ENCODE measurements around the gene NSUN7. TPM values are rescaled to one million over a fixed set of nuclear protein-coding genes. Genes with fewer than 3 reads are reported as not detected.

The NSUN7 gene
- total RNA-seq, 1 experiment from 2014 or later: 1.1 TPM

DNA sequence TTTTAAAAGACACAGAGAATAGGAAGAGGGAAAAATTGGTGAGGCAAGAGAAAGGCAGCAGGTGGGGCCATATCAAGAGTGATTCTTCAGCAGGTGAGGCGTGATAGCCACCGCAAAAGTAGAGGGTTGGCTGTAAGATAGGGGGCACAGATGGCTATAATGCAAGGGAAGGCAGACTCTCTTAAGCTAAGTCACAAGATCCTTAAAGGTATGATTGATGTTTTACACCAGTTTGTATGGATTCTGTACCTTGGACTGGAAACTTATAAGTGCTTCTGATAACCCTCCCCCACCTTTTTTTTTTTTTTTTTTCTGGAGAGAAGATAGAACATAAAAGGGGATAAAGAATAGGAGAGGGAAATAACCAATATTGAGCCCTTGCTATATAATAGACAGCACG is 40.0 kb downstream of the NSUN7 start:
- intact Hi-C loops (cut with micrococcal nuclease; ENCODE audit: unreplicated experiment) (no loop called here), in situ Hi-C loops (cut with HindIII; ENCODE audit: low pct_unique_long_range_greater_than_20kb, low sequenced_read_pairs) (no loop called here)
- ChIA-PET POLR2A (no interaction called here), CTCF (no interaction called here)
- no peak for ATAC-seq
- DNase-seq (ENCODE audit: low read depth, low spot score): no peak
- no TSS peak for BruUV-seq (replicated peaks)
- no peaks in the 10 kb centered on the region for H3K27me3 ChIP-seq (ENCODE audit: control insufficient read depth, insufficient read depth, low read length)
- H3K4me3 ChIP-seq (ENCODE audit: low read depth in 2 of 2, low read length in 2 of 2): no peak overlapping the region
- no peak overlapping the region for H3K27ac ChIP-seq (ENCODE audit: low read length)
- H3K36me3 ChIP-seq (ENCODE audit: control insufficient read depth, insufficient read depth, low read length): no peaks in the 10 kb centered on the region
- TF ChIP-seq SIN3A (IDR thresholded peaks at IDR 0.05; ENCODE audit: borderline replicate concordance, insufficient read depth, low read depth, low read length) (no peak), TCF7L2 (IDR thresholded peaks at IDR 0.05; ENCODE audit: low read depth, low read length) (no peak), CTCF (IDR thresholded peaks at IDR 0.05) (no peak), POLR2AphosphoS5 (IDR thresholded peaks at IDR 0.05; ENCODE audit: low read depth, low read length) (no peak)
- TF ChIP-seq, protein P1, sequence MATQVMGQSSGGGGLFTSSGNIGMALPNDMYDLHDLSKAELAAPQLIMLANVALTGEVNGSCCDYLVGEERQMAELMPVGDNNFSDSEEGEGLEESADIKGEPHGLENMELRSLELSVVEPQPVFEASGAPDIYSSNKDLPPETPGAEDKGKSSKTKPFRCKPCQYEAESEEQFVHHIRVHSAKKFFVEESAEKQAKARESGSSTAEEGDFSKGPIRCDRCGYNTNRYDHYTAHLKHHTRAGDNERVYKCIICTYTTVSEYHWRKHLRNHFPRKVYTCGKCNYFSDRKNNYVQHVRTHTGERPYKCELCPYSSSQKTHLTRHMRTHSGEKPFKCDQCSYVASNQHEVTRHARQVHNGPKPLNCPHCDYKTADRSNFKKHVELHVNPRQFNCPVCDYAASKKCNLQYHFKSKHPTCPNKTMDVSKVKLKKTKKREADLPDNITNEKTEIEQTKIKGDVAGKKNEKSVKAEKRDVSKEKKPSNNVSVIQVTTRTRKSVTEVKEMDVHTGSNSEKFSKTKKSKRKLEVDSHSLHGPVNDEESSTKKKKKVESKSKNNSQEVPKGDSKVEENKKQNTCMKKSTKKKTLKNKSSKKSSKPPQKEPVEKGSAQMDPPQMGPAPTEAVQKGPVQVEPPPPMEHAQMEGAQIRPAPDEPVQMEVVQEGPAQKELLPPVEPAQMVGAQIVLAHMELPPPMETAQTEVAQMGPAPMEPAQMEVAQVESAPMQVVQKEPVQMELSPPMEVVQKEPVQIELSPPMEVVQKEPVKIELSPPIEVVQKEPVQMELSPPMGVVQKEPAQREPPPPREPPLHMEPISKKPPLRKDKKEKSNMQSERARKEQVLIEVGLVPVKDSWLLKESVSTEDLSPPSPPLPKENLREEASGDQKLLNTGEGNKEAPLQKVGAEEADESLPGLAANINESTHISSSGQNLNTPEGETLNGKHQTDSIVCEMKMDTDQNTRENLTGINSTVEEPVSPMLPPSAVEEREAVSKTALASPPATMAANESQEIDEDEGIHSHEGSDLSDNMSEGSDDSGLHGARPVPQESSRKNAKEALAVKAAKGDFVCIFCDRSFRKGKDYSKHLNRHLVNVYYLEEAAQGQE (IDR thresholded peaks at IDR 0.05; ENCODE audit: insufficient read depth in 1 of 2, low read depth in 2 of 2, low read length in 1 of 2): no peak
- no peaks in the 10 kb centered on the region for H3K9me3 ChIP-seq (ENCODE audit: control insufficient read depth, insufficient read depth, low read depth, low read length)
- H3K4me1 ChIP-seq (ENCODE audit: control insufficient read depth, insufficient read depth, low read length): no peaks in the 10 kb centered on the region

DNA sequence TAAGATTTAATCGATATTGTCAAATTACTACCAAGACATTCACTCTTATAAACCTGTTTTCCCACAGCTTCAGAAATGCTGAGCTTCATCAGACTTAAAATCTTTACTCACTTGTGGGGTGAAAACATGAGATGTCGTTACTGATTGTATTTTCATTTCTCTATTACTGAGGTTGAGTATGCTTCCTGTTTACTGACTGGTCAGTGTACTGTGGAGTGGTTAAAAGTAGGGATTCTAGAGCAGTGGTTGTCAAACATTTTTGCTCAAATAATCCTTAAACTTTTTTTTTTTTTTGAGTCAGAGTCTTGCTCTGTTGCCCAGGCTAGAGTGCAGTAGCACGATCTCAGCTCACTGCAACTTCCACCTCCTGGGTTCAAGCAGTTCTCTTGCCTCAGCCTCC is 50.3 kb downstream of the NSUN7 start:
- no peaks in the 10 kb centered on the region for H3K36me3 ChIP-seq (ENCODE audit: control insufficient read depth, insufficient read depth, low read length)
- no peaks in the 10 kb centered on the region for H3K9me3 ChIP-seq (ENCODE audit: control insufficient read depth, insufficient read depth, low read depth, low read length)
- H3K4me3 ChIP-seq (ENCODE audit: low read depth in 2 of 2, low read length in 2 of 2): no peak overlapping the region
- no peaks in the 10 kb centered on the region for H3K27me3 ChIP-seq (ENCODE audit: control insufficient read depth, insufficient read depth, low read length)
- ATAC-seq: no peak
- no peak for TF ChIP-seq POLR2AphosphoS5 (IDR thresholded peaks at IDR 0.05; ENCODE audit: low read depth, low read length)
- TF ChIP-seq SIN3A (IDR thresholded peaks at IDR 0.05; ENCODE audit: borderline replicate concordance, insufficient read depth, low read depth, low read length): no peak
- no peak for TF ChIP-seq TCF7L2 (IDR thresholded peaks at IDR 0.05; ENCODE audit: low read depth, low read length)
- TF ChIP-seq, protein P1 (IDR thresholded peaks at IDR 0.05; ENCODE audit: insufficient read depth in 1 of 2, low read depth in 2 of 2, low read length in 1 of 2): no peak
- TF ChIP-seq CTCF (IDR thresholded peaks at IDR 0.05): no peak
- H3K27ac ChIP-seq (ENCODE audit: low read length): no peak overlapping the region
- intact Hi-C loops (cut with micrococcal nuclease; ENCODE audit: unreplicated experiment): no loop called here
- in situ Hi-C loops (cut with HindIII; ENCODE audit: low pct_unique_long_range_greater_than_20kb, low sequenced_read_pairs): no loop called here
- H3K4me1 ChIP-seq (ENCODE audit: control insufficient read depth, insufficient read depth, low read length): no peaks in the 10 kb centered on the region
- POLR2A ChIA-PET: no interaction called here
- BruUV-seq (replicated peaks): no TSS peak
- DNase-seq (ENCODE audit: low read depth, low spot score): no peak
- CTCF ChIA-PET: no interaction called here

Data from Panc1 (cell line).